ENCODE measurements around the gene PDS5A.

The PDS5A gene

DNA sequence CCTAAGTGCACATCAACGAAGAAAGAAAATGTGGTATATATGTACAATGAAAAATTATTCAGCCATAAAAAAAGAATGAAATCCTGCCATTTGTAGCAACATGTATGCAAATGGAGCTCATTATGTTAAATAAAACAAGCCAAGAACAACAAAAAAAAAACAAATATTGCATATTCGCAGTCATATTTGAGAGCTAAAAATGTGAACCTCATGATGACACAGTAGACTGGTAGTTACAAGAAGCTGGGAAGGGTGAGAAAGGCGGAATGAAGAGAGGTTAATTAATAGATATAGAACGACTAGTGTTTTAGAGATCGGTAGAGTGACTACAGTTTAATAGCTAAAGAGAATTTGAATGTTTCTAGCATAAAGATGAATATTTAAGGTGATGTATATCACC lies 89.2 kb downstream of the PDS5A start:
- H3K27me3 ChIP-seq (ENCODE audit: control insufficient read depth in 5 of 5, insufficient read depth in 4 of 5, low read length in 5 of 5): no peaks in the 10 kb centered on the region
- no peak overlapping the region for H3K27ac ChIP-seq (ENCODE audit: low read depth, low read length)
- no peaks in the 10 kb centered on the region for H3K9me3 ChIP-seq (ENCODE audit: control insufficient read depth in 5 of 5, low read length in 5 of 5)
- H3K4me3 ChIP-seq (ENCODE audit: low read depth in 1 of 5, low read length in 5 of 5): no peak overlapping the region
- H3K36me3 ChIP-seq (ENCODE audit: control insufficient read depth in 5 of 5, insufficient read depth in 5 of 5, low read length in 5 of 5): peaks cover 26 to 60% (median 30%) of the 10 kb centered on the region in 5 donors
- H3K9ac ChIP-seq (ENCODE audit: low read length in 5 of 5): no peak overlapping the region
- H3K4me1 ChIP-seq (ENCODE audit: control insufficient read depth in 5 of 5, insufficient read depth in 5 of 5, low read length in 5 of 5): no peaks in the 10 kb centered on the region

DNA sequence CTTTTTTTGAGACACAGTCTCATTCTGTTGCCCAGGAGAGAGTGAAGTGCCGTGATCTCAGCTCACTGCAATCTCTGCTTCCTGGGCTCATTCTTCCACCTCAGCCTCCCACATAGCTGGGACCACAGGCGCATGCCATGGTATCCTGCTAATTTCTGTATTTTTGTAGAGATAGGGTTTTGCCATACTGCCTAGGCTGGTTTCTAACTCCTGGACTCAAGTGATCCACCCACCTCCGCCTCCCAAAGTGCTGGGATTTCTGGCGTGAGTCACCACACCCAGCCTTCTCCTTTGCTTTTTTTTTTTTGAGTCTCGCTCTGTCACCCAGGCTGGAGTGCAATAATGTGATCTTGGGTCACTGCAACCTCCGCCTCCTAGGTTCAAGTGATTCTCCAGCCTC lies 94.1 kb downstream of the PDS5A start:
- no peaks in the 10 kb centered on the region for H3K9me3 ChIP-seq (ENCODE audit: control insufficient read depth in 5 of 5, low read length in 5 of 5)
- H3K9ac ChIP-seq (ENCODE audit: low read length in 5 of 5): no peak overlapping the region
- H3K4me3 ChIP-seq (ENCODE audit: low read depth in 1 of 5, low read length in 5 of 5): no peak overlapping the region
- H3K27me3 ChIP-seq (ENCODE audit: control insufficient read depth in 5 of 5, insufficient read depth in 4 of 5, low read length in 5 of 5): no peaks in the 10 kb centered on the region
- H3K4me1 ChIP-seq (ENCODE audit: control insufficient read depth in 5 of 5, insufficient read depth in 5 of 5, low read length in 5 of 5): no peaks in the 10 kb centered on the region
- peaks cover 20 to 44% (median 31%) of the 10 kb centered on the region in 5 donors for H3K36me3 ChIP-seq (ENCODE audit: control insufficient read depth in 5 of 5, insufficient read depth in 5 of 5, low read length in 5 of 5)
- no peak overlapping the region for H3K27ac ChIP-seq (ENCODE audit: low read depth, low read length)

DNA sequence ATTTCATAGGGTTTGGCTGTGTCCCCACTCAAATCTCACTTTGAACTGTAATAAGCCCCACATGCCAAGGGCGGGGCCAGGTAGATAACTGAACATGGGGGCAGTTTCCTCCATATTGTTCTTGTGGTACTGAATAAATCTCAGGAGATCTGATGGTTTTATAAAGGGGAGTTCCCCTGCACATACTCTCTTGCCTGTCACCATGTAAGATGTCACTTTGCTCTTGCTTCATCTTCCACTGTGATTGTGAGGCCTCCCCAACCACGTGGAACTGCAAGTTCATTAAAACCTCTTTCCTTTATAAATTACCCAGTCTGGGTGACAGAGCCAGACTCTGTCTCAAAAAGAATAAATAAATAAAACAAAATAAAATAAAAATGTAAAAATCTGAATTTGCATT lies 95.9 kb downstream of the PDS5A start:
- no peaks in the 10 kb centered on the region for H3K27me3 ChIP-seq (ENCODE audit: control insufficient read depth in 5 of 5, insufficient read depth in 4 of 5, low read length in 5 of 5)
- no peak overlapping the region for H3K27ac ChIP-seq (ENCODE audit: low read depth, low read length)
- H3K4me3 ChIP-seq (ENCODE audit: low read depth in 1 of 5, low read length in 5 of 5): no peak overlapping the region
- peaks cover 21 to 55% (median 31%) of the 10 kb centered on the region in 5 donors for H3K36me3 ChIP-seq (ENCODE audit: control insufficient read depth in 5 of 5, insufficient read depth in 5 of 5, low read length in 5 of 5)
- no peaks in the 10 kb centered on the region for H3K9me3 ChIP-seq (ENCODE audit: control insufficient read depth in 5 of 5, low read length in 5 of 5)
- no peak overlapping the region for H3K9ac ChIP-seq (ENCODE audit: low read length in 5 of 5)
- H3K4me1 ChIP-seq (ENCODE audit: control insufficient read depth in 5 of 5, insufficient read depth in 5 of 5, low read length in 5 of 5): no peaks in the 10 kb centered on the region

DNA sequence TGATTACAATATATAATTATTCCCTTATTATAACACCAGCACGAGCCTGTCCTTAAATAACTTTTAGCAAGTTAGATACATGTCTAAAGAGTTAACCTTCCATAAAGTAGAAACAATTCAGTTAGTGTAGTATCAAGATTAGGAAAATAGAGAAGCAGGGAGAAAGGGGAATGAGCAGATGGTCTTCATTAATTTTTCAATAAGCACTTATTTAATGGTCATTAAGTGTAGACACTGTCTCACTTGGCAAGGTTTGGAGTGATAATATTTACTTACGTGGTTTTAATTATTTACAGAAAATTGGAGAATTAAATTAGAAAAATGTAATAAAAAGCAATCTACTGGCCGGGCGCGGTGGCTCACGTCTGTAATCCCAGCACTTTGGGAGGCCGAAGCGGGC lies 99.7 kb downstream of the PDS5A start:
- Histone ChIP-seq H3K9me3 (ENCODE audit: control insufficient read depth in 5 of 5, low read length in 5 of 5) (no peaks in the 10 kb centered on the region), H3K27me3 (ENCODE audit: control insufficient read depth in 5 of 5, insufficient read depth in 4 of 5, low read length in 5 of 5) (no peaks in the 10 kb centered on the region), H3K9ac (ENCODE audit: low read length in 5 of 5) (no peak overlapping the region), H3K27ac (ENCODE audit: low read depth, low read length) (no peak overlapping the region), H3K36me3 (ENCODE audit: control insufficient read depth in 5 of 5, insufficient read depth in 5 of 5, low read length in 5 of 5) (peaks cover 24 to 58% (median 48%) of the 10 kb centered on the region in 5 donors), H3K4me3 (ENCODE audit: low read depth in 1 of 5, low read length in 5 of 5) (no peak overlapping the region), H3K4me1 (ENCODE audit: control insufficient read depth in 5 of 5, insufficient read depth in 5 of 5, low read length in 5 of 5) (no peaks in the 10 kb centered on the region)

DNA sequence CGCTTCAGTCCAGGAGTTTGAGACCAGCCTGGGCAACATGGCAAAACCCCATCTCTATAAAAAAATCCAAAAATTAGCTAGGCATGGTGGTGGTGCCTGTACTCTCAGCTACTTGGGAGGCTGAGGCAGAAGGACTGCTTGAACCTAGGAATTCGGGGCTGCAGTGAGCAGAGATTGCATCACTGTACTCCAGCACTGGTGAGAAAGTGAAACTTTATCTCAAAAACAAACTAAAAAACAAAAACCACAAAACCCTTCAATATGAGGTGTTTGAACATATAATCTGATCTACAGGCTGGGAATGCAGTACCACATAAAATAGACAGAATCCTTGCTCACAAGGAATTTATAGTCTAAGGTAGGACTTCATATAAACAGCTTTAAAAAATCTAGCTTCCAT lies 103.9 kb downstream of the PDS5A start:
- Histone ChIP-seq H3K27me3 (ENCODE audit: control insufficient read depth in 5 of 5, insufficient read depth in 4 of 5, low read length in 5 of 5) (no peaks in the 10 kb centered on the region), H3K36me3 (ENCODE audit: control insufficient read depth in 5 of 5, insufficient read depth in 5 of 5, low read length in 5 of 5) (peaks cover 41 to 72% (median 48%) of the 10 kb centered on the region in 5 donors), H3K27ac (ENCODE audit: low read depth, low read length) (no peak overlapping the region), H3K4me1 (ENCODE audit: control insufficient read depth in 5 of 5, insufficient read depth in 5 of 5, low read length in 5 of 5) (no peaks in the 10 kb centered on the region), H3K9ac (ENCODE audit: low read length in 5 of 5) (no peak overlapping the region), H3K4me3 (ENCODE audit: low read depth in 1 of 5, low read length in 5 of 5) (no peak overlapping the region), H3K9me3 (ENCODE audit: control insufficient read depth in 5 of 5, low read length in 5 of 5) (no peaks in the 10 kb centered on the region)

DNA sequence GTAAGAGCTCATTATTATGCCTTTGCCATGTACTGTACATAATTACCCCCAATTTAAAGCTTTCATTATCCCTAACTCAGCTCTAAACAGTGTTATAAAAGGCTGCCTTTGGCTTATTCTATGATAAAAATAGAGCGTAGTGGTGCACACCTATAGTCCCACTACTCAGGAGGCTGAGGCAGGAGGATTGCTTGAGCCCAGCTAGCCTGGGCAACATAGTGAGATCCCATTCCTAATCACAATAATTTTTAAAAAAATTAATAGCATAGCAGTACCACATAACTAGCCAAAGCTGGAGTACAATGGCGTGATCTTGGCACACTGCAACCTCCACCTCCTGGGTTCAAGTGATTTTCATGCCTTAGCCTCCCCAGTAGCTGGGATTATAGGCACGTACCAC lies 112.4 kb downstream of the PDS5A start:
- Histone ChIP-seq H3K9me3 (ENCODE audit: control insufficient read depth in 5 of 5, low read length in 5 of 5) (no peaks in the 10 kb centered on the region), H3K27ac (ENCODE audit: low read depth, low read length) (no peak overlapping the region), H3K9ac (ENCODE audit: low read length in 5 of 5) (no peak overlapping the region), H3K4me3 (ENCODE audit: low read depth in 1 of 5, low read length in 5 of 5) (no peak overlapping the region), H3K36me3 (ENCODE audit: control insufficient read depth in 5 of 5, insufficient read depth in 5 of 5, low read length in 5 of 5) (peaks cover 32 to 54% (median 44%) of the 10 kb centered on the region in 5 donors), H3K4me1 (ENCODE audit: control insufficient read depth in 5 of 5, insufficient read depth in 5 of 5, low read length in 5 of 5) (no peaks in the 10 kb centered on the region), H3K27me3 (ENCODE audit: control insufficient read depth in 5 of 5, insufficient read depth in 4 of 5, low read length in 5 of 5) (no peaks in the 10 kb centered on the region)

DNA sequence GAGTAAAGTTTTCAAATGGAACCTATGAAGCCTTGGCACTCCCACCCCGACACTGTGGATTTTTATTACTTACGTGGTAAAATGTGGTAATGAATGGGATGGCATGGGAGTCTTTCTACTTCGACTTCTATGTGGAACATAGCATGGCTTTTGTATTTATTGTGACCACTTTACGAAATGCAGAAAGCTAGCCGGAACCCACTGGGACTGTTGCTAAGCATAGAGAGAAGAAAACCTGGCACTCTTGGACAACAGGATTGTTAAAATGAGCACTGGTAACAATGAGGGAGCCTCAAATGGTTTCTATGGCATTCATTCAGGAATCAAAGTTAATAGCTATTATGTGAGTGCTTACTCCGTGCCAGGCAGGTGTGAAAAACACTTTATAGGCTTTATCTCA lies 113.3 kb downstream of the PDS5A start:
- Histone ChIP-seq H3K27me3 (ENCODE audit: control insufficient read depth in 5 of 5, insufficient read depth in 4 of 5, low read length in 5 of 5) (no peaks in the 10 kb centered on the region), H3K4me3 (ENCODE audit: low read depth in 1 of 5, low read length in 5 of 5) (no peak overlapping the region), H3K9ac (ENCODE audit: low read length in 5 of 5) (no peak overlapping the region), H3K4me1 (ENCODE audit: control insufficient read depth in 5 of 5, insufficient read depth in 5 of 5, low read length in 5 of 5) (no peaks in the 10 kb centered on the region), H3K27ac (ENCODE audit: low read depth, low read length) (no peak overlapping the region), H3K36me3 (ENCODE audit: control insufficient read depth in 5 of 5, insufficient read depth in 5 of 5, low read length in 5 of 5) (peaks cover 30 to 57% (median 42%) of the 10 kb centered on the region in 5 donors), H3K9me3 (ENCODE audit: control insufficient read depth in 5 of 5, low read length in 5 of 5) (no peaks in the 10 kb centered on the region)

DNA sequence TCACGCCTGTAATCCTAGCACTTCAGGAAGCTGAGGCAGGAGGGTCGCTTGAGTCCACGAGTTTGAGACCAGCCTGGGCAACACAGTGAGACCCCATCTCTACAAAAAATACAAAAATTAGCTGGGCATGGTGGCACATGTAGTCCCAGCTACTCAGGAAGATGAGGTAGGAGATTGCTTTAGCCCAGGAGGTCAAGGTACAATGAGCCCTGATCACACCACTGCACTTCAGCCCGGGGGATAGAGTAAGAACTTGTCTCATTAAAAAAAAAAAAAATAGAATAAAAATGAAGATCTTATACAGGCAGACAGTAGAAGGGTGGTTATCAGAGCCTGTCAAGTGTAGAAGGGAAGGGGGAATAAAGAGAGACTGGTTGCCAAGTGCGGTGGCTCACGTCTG lies 116.9 kb downstream of the PDS5A start:
- Histone ChIP-seq H3K9me3 (ENCODE audit: control insufficient read depth in 5 of 5, low read length in 5 of 5) (peaks cover 0 to 6% (median 0%) of the 10 kb centered on the region in 5 donors), H3K4me3 (ENCODE audit: low read depth in 1 of 5, low read length in 5 of 5) (no peak overlapping the region), H3K27me3 (ENCODE audit: control insufficient read depth in 5 of 5, insufficient read depth in 4 of 5, low read length in 5 of 5) (no peaks in the 10 kb centered on the region), H3K9ac (ENCODE audit: low read length in 5 of 5) (no peak overlapping the region), H3K4me1 (ENCODE audit: control insufficient read depth in 5 of 5, insufficient read depth in 5 of 5, low read length in 5 of 5) (no peaks in the 10 kb centered on the region), H3K27ac (ENCODE audit: low read depth, low read length) (no peak overlapping the region), H3K36me3 (ENCODE audit: control insufficient read depth in 5 of 5, insufficient read depth in 5 of 5, low read length in 5 of 5) (peaks cover 27 to 53% (median 34%) of the 10 kb centered on the region in 5 donors)

DNA sequence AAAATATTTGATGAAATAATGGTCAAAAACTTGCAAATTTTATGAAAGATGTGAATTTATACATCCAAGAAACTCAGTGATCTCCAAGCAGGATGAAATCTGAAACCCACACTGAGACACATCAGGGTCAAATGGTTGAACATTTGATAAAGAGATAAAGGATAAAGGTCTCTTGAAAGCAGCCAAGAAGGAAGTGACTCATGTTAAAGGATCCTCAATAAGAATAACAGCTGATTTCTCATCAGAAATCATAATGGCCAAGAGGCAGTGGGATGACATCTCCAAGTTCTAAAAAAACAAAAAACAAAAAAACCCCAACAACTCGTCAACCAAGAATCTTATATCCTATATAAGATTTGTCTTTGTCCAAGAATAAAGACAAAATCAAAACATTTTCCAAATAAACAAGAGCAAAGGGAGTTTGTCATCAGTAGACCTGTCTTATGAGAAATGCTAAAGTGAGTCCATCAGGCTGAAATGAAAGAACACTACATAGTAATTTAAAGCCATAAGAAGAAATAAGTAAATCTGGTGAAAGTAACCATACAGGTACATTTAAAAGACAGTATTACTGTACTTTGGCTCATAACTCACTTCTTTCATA lies 121.7 kb downstream of the PDS5A start:
- Histone ChIP-seq H3K27me3 (ENCODE audit: control insufficient read depth in 5 of 5, insufficient read depth in 4 of 5, low read length in 5 of 5) (no peaks in the 10 kb centered on the region), H3K9me3 (ENCODE audit: control insufficient read depth in 5 of 5, low read length in 5 of 5) (peaks cover 0 to 8% (median 0%) of the 10 kb centered on the region in 5 donors), H3K27ac (ENCODE audit: low read depth, low read length) (no peak overlapping the region), H3K9ac (ENCODE audit: low read length in 5 of 5) (no peak overlapping the region), H3K36me3 (ENCODE audit: control insufficient read depth in 5 of 5, insufficient read depth in 5 of 5, low read length in 5 of 5) (peaks cover 10 to 36% (median 28%) of the 10 kb centered on the region in 5 donors), H3K4me1 (ENCODE audit: control insufficient read depth in 5 of 5, insufficient read depth in 5 of 5, low read length in 5 of 5) (no peaks in the 10 kb centered on the region), H3K4me3 (ENCODE audit: low read depth in 1 of 5, low read length in 5 of 5) (no peak overlapping the region)

DNA sequence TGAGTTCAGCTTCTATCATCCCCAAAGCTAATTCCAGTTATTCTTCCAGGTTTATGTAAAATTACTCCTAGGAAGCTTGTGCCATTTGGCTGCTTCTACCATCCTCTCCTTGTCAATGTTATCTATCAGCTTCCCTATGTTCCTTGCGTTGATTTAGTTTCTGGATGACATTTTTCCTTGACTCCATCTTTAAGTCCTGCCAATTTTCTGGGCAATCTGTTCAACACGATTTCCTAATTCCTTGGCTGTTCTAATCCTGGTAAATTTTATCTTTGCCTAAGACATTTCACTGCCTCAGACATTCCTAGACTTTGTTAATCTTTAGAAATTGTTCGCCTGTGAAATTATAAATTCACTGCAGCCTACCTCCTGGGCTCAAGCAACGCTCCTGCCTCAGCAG lies 125.1 kb downstream of the PDS5A start:
- H3K27ac ChIP-seq (ENCODE audit: low read depth, low read length): no peak overlapping the region
- H3K36me3 ChIP-seq (ENCODE audit: control insufficient read depth in 5 of 5, insufficient read depth in 5 of 5, low read length in 5 of 5): peaks cover 20 to 38% (median 25%) of the 10 kb centered on the region in 5 donors
- no peak overlapping the region for H3K4me3 ChIP-seq (ENCODE audit: low read depth in 1 of 5, low read length in 5 of 5)
- H3K9ac ChIP-seq (ENCODE audit: low read length in 5 of 5): no peak overlapping the region
- peaks cover 0 to 8% (median 0%) of the 10 kb centered on the region in 5 donors for H3K9me3 ChIP-seq (ENCODE audit: control insufficient read depth in 5 of 5, low read length in 5 of 5)
- no peaks in the 10 kb centered on the region for H3K4me1 ChIP-seq (ENCODE audit: control insufficient read depth in 5 of 5, insufficient read depth in 5 of 5, low read length in 5 of 5)
- H3K27me3 ChIP-seq (ENCODE audit: control insufficient read depth in 5 of 5, insufficient read depth in 4 of 5, low read length in 5 of 5): no peaks in the 10 kb centered on the region
